ENCODE results near the gene RCAN1. TPM values are rescaled to one million over a fixed set of nuclear protein-coding genes. Genes with fewer than 3 reads are reported as not detected.
"Not testable (repeated sequence)": the region's sequence is repeated elsewhere in the genome, so short reads cannot be mapped to it uniquely, and the experiment has no call there.

The RCAN1 gene
- total RNA-seq, 1 donor from 2014 or later: 22.1 TPM

DNA sequence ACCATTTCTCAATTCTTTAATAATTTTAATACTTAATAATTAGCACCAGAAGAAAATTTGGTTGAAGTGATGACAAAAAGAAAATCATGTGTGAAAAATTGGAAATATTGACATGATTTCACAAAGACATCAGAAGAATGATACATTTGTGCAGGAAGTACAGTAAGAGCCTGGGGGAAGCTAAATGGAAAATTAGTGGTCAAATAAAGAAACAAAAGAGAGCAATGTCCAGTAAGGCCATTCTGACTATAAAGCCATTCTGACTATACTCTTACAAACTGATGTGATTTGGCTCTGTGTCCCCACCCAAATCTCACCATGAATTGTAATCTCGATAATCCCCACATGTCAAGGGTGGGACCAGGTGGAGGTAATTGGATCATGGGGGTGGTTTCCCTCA, 54.3 kb downstream of the RCAN1 start:
- FAIRE-seq (no peak), DNase-seq (ENCODE audit: low read depth) (no peak)
- H3K27me3 ChIP-seq (ENCODE audit: control insufficient read depth, insufficient read depth, low read length): no peaks in the 10 kb centered on the region
- TF ChIP-seq, protein P1, sequence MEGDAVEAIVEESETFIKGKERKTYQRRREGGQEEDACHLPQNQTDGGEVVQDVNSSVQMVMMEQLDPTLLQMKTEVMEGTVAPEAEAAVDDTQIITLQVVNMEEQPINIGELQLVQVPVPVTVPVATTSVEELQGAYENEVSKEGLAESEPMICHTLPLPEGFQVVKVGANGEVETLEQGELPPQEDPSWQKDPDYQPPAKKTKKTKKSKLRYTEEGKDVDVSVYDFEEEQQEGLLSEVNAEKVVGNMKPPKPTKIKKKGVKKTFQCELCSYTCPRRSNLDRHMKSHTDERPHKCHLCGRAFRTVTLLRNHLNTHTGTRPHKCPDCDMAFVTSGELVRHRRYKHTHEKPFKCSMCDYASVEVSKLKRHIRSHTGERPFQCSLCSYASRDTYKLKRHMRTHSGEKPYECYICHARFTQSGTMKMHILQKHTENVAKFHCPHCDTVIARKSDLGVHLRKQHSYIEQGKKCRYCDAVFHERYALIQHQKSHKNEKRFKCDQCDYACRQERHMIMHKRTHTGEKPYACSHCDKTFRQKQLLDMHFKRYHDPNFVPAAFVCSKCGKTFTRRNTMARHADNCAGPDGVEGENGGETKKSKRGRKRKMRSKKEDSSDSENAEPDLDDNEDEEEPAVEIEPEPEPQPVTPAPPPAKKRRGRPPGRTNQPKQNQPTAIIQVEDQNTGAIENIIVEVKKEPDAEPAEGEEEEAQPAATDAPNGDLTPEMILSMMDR (IDR thresholded peaks at IDR 0.05; ENCODE audit: insufficient read depth, low read length, severe bottlenecking): no peak
- no peaks in the 10 kb centered on the region for H3K36me3 ChIP-seq (ENCODE audit: control insufficient read depth, insufficient read depth, low read length)
- H3K4me3 ChIP-seq (ENCODE audit: low read depth, low read length): no peak overlapping the region

DNA sequence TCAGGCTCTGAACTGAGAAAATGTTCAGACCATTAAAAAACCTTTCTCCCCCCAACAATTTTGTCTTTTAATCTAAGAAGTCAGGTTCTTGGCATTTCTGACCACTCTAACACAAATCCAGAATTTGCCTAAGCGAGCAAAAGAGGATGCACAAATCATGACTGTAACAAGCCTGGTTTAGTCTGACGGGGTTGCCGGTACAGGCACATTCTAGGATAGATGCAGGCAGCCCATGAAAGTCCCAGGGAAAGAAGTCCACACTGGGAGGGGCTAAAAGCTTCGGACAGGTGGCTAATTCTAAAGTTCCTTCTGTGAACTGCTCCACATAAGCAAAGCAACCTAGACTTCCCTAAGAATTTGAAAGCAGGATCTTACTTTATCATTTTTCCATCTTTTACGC, 54.9 kb downstream of the RCAN1 start:
- DNase-seq (ENCODE audit: low read depth): no peak
- H3K4me3 ChIP-seq (ENCODE audit: low read depth, low read length): no peak overlapping the region
- no peaks in the 10 kb centered on the region for H3K36me3 ChIP-seq (ENCODE audit: control insufficient read depth, insufficient read depth, low read length)
- H3K27me3 ChIP-seq (ENCODE audit: control insufficient read depth, insufficient read depth, low read length): no peaks in the 10 kb centered on the region
- no peak for FAIRE-seq
- TF ChIP-seq, protein P1 (IDR thresholded peaks at IDR 0.05; ENCODE audit: insufficient read depth, low read length, severe bottlenecking): no peak

DNA sequence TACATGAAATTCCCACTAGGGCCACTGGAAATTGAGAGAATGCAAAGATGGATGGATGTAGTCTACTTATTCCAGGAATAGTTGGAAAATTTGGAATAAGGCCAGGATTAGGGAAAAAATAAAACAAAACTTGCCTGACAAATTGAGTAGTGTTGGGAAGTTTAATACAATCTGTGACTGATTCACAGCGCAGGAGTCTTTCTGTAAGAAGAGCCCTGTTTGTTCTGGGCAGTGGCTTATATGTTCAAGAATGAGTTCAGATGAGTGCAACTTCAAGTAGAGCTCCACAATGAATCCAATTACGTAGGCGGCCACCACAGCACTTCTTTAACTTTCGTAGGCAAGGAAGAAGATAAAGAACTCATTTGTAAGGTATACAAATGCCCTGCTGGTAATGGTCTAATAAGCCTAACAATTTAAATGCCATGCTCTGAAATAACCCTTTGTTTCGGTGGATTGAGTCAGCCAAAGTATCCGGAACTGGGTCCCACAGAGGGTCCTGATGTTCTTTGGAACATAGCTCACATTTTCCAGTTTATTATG, 55.8 kb downstream of the RCAN1 start:
- Histone ChIP-seq H3K27me3 (ENCODE audit: control insufficient read depth, insufficient read depth, low read length) (no peaks in the 10 kb centered on the region), H3K36me3 (ENCODE audit: control insufficient read depth, insufficient read depth, low read length) (no peaks in the 10 kb centered on the region), H3K4me3 (ENCODE audit: low read depth, low read length) (no peak overlapping the region)
- FAIRE-seq (no peak), DNase-seq (ENCODE audit: low read depth) (no peak)
- TF ChIP-seq, protein P1 (IDR thresholded peaks at IDR 0.05; ENCODE audit: insufficient read depth, low read length, severe bottlenecking): no peak

DNA sequence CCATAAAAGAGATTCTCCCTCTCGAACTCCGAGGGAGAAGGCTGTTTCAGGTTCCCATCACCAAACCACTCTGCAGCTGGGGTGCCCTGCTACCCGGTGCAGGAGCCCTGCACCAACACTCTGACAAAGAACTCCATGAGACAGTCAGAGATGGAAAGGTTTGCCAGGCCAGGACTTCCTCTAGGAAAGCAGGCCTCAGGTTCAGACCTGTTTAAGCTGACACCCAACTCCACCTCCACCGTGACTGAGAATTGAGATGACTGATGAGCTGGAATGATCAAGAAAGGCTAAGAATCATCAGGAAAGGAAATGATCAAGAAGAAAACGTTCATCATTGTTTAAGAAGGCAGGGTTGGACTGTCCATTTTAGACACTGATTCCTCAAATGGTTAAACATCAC, 56.7 kb downstream of the RCAN1 start:
- FAIRE-seq: peak; percentile 88

DNA sequence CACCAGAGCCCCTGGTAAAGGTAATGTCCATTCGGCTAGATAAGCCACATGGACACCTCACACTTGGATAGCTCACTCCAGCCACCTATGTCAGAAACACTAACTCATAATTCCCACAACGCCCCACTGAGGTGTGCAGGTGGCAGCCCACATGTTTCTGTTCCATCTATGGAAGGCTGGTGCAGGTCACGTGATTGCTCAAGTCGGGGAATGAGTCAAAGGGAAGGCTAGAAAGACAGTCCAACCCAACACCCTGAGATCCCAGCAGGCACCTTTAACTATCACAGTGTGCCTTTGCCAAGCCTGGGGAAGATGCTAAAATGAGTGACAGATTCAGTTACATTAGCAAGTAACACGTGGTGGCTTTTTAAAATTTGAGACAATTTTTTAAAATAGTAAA, 57.7 kb downstream of the RCAN1 start:
- Histone ChIP-seq H3K36me3 (ENCODE audit: control insufficient read depth, insufficient read depth, low read length) (no peaks in the 10 kb centered on the region), H3K27me3 (ENCODE audit: control insufficient read depth, insufficient read depth, low read length) (no peaks in the 10 kb centered on the region), H3K4me3 (ENCODE audit: low read depth, low read length) (no peak overlapping the region)
- TF ChIP-seq, protein P1 (IDR thresholded peaks at IDR 0.05; ENCODE audit: insufficient read depth, low read length, severe bottlenecking): no peak
- no peak for FAIRE-seq
- DNase-seq (ENCODE audit: low read depth): no peak

More for the DNA sequence above, 56.7 kb downstream of the RCAN1 start:
- DNase-seq (ENCODE audit: low read depth): peak; percentile 95
- TF ChIP-seq, protein P1 (IDR thresholded peaks at IDR 0.05; ENCODE audit: insufficient read depth, low read length, severe bottlenecking): no peak
- Histone ChIP-seq H3K4me3 (ENCODE audit: low read depth, low read length) (no peak overlapping the region), H3K36me3 (ENCODE audit: control insufficient read depth, insufficient read depth, low read length) (no peaks in the 10 kb centered on the region), H3K27me3 (ENCODE audit: control insufficient read depth, insufficient read depth, low read length) (no peaks in the 10 kb centered on the region)

DNA sequence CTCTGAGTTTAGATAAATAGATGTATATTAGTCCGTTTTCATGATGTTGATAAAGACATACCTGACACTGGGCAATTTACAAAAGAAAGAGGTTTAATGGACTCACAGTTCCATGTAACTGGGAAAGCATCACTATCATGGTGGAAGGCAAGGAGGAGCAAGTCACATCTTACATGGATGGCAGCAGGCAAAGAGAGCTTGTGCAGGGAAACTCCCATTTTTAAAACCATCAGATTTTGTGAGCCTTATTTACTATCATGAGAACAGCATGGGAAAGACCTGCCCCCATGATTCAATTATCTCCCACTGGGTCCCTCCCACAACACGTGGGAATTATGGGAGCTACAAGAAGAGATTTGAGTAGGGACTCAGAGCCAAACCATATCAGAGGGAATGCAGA, 60.2 kb downstream of the RCAN1 start:
- not testable (repeated sequence) for DNase-seq (ENCODE audit: low read depth); H3K36me3 ChIP-seq (ENCODE audit: control insufficient read depth, insufficient read depth, low read length); H3K27me3 ChIP-seq (ENCODE audit: control insufficient read depth, insufficient read depth, low read length); FAIRE-seq; H3K4me3 ChIP-seq (ENCODE audit: low read depth, low read length)
